HepG2 (cell line): ENCODE results near the gene DIAPH1. TPM values are rescaled to one million over a fixed set of nuclear protein-coding genes. Genes with fewer than 3 reads are reported as not detected.
A peak's percentile ranks its signal among the peaks of the same experiment; 100 is the strongest.

Source experiments
- CHD2 ChIP-seq: IDR thresholded peaks from 2 replicates; pipeline ENCODE4 v1.6.1; 2011; ENCODE audit warnings: low read depth, low read length, improper control_type of control experiment
- FLYWCH1 ChIP-seq: sonication (generic); formaldehyde crosslinking; IDR thresholded peaks from 2 replicates; pipeline ENCODE4 v1.8.1; 2023; ENCODE audit warnings: mild to moderate bottlenecking, missing genetic modification reagents
- FOSL2 ChIP-seq: sonication (generic); formaldehyde crosslinking; IDR thresholded peaks from 2 replicates; pipeline ENCODE4 v1.4.0; 2020; ENCODE audit warnings: missing genetic modification reagents
- IKZF5 ChIP-seq: IDR thresholded peaks from 2 replicates; pipeline ENCODE4 v1.6.1; 2018; ENCODE audit warnings: missing genetic modification reagents, mild to moderate bottlenecking, missing compliant biosample characterization
- KAT8 ChIP-seq: IDR thresholded peaks from 2 replicates; pipeline ENCODE4 v1.6.1; 2016; ENCODE audit warnings: missing genetic modification reagents, missing compliant biosample characterization
- KLF16 ChIP-seq, 2 experiments: sonication (generic) in 1 of 2; formaldehyde crosslinking in 1 of 2; IDR thresholded peaks; 2 replicates each; pipeline versions ENCODE4 v1.6.1 to v1.8.0; 2016 to 2023; ENCODE audit warnings: missing genetic modification reagents in 2 of 2, missing compliant biosample characterization in 1 of 2
- RBFOX2 ChIP-seq: fragments of 200-400 bp; formaldehyde crosslinking; IDR thresholded peaks from 2 replicates; pipeline ENCODE4 v1.6.1; 2017; ENCODE audit warnings: low read depth, mild to moderate bottlenecking, low read length
- TBX3 ChIP-seq: fragments of 450-650 bp; IDR thresholded peaks from 2 replicates; pipeline ENCODE4 v1.6.1; 2017; ENCODE audit warnings: antibody characterized with exemption, mild to moderate bottlenecking, inconsistent platforms, borderline replicate concordance
- TRIM24 ChIP-seq: sonication (generic); formaldehyde crosslinking; IDR thresholded peaks from 2 replicates; pipeline ENCODE4 v1.8.0; 2022; ENCODE audit warnings: mild to moderate bottlenecking, missing genetic modification reagents
- ZC3H13 ChIP-seq: sonication (generic); formaldehyde crosslinking; IDR thresholded peaks from 2 replicates; pipeline ENCODE4 v1.8.1; 2023; ENCODE audit warnings: mild to moderate bottlenecking, missing genetic modification reagents, moderate library complexity
- ZFP91 ChIP-seq: sonication (generic); formaldehyde crosslinking; IDR thresholded peaks from 2 replicates; pipeline ENCODE4 v1.9.0; 2022; ENCODE audit warnings: missing genetic modification reagents, mild to moderate bottlenecking, borderline replicate concordance
- ZNF263 ChIP-seq: sonication (generic); formaldehyde crosslinking; IDR thresholded peaks from 2 replicates; pipeline ENCODE4 v1.4.0; 2020; ENCODE audit warnings: missing genetic modification reagents
- ZNF652 ChIP-seq: IDR thresholded peaks from 2 replicates; pipeline ENCODE4 v1.6.1; 2016; ENCODE audit warnings: low read depth, borderline replicate concordance
- ZNF724P ChIP-seq: sonication (generic); formaldehyde crosslinking; IDR thresholded peaks from 2 replicates; pipeline ENCODE4 v1.8.0; 2022; ENCODE audit warnings: missing genetic modification reagents, borderline replicate concordance
- ZNF737 ChIP-seq: sonication (generic); formaldehyde crosslinking; IDR thresholded peaks from 2 replicates; pipeline ENCODE4 v1.5.0; 2020; ENCODE audit warnings: missing genetic modification reagents, mild to moderate bottlenecking, borderline replicate concordance
- polyA plus RNA-seq, 8 experiments: library from polyadenylated mRNA; depleted of rRNA in 3 of 8; stranded (reverse) in 7 of 8; unstranded in 1 of 8; fragments of >200 nt; fragmentation: Illumina TruSeq in 4 of 8; extraction: Trizol in 4 of 8; gene quantifications; 2 replicates each; pipeline versions ENCODE4 v1.2.1 to v1.2.3, GENCODE V29; 2011 to 2016; ENCODE audit warnings: low read depth in 4 of 8, missing spikeins in 1 of 8, mixed read lengths in 1 of 8; ENCODE audit not compliant: insufficient read depth in 1 of 8
- total RNA-seq, 5 experiments: library from RNA; depleted of rRNA; stranded (reverse); fragments of >200 nt; fragmentation: Illumina TruSeq; extraction: Trizol; gene quantifications; 2 replicates each; pipeline ENCODE4 v1.2.3, GENCODE V29; 2016; ENCODE audit warnings: low read depth in 1 of 5
- TF ChIP-seq, protein P1 (sequence below): sonication (generic); formaldehyde crosslinking; IDR thresholded peaks from 2 replicates; pipeline ENCODE4 v1.4.0; 2020; ENCODE audit warnings: missing genetic modification reagents
- TF ChIP-seq, protein P2 (sequence below): sonication (generic); formaldehyde crosslinking; IDR thresholded peaks from 2 replicates; pipeline ENCODE4 v1.5.1; 2020; ENCODE audit warnings: mild to moderate bottlenecking, missing genetic modification reagents, moderate library complexity
- TF ChIP-seq, protein P3 (sequence below): sonication (generic); formaldehyde crosslinking; IDR thresholded peaks from 2 replicates; pipeline ENCODE4 v1.9.0; 2022; ENCODE audit warnings: low read depth, missing genetic modification reagents

Gene DIAPH1
- total and polyA plus RNA-seq, 2 of the 13 experiments (the other 11 are each of a cell fraction or from before 2014, with no cell fraction given): 25.1 to 33.9 TPM

DNA sequence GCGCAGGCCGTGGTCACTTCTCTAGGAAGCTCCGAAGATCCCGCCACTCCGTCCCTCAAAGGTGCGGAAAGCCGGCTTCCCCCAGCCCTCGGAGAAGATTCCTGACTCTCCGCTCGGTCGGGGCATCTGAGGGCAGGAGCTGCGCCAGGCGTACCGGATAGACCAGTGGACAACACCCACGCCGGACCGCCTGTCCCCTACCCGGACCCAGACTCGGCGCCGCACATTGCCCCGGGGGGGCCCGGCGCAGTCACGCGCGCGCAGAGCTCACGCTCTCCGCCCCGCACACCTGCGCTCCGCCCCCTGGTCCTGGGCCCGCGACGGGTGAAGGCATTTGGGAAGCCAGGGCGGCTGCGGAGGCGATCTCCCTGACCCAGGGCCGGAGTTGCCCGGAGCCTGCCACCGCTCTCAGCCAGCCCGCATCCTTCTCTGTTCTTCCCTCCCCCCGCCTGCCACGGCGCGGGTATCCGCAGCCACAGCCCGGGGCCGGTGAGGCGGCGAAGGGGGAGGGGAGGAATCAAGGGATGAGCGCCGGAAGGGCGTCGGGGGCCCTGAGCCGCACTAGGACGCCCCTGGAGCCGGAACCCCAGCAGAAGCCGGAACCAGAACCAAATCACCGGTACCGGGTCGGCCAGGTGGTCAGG, 18.4 kb upstream of the DIAPH1 start (continued):
- TF ChIP-seq ZNF263 (peak; percentile 24; the same call in 1 of the 2 replicates), TRIM24 (no peak), ZFP91 (CRISPR knock-in tag) (0 out of 2 replicates have a peak, but pooled peaks have one; percentile 23), IKZF5 (CRISPR knock-in tag) (0 out of 2 replicates have a peak, but pooled peaks have one; percentile 5), ZNF737 (CRISPR knock-in tag) (no peak), TBX3 (no peak), CHD2 (no peak), ZC3H13 (CRISPR knock-in tag) (peak; percentile 78; the same call in 1 of the 2 replicates), ZNF724P (no peak), KLF16 (CRISPR knock-in tag; IDR thresholded peaks at IDR 0.05) (no peak), KAT8 (CRISPR knock-in tag) (0 out of 2 replicates have a peak, but pooled peaks have one; percentile 42), ZNF652 (CRISPR knock-in tag) (no peak), FOSL2 (peak; percentile 8; the same call in 1 of the 2 replicates), RBFOX2 (no peak), FLYWCH1 (CRISPR knock-in tag) (0 out of 2 replicates have a peak, but pooled peaks have one; percentile 55)
- TF ChIP-seq, protein P1, sequence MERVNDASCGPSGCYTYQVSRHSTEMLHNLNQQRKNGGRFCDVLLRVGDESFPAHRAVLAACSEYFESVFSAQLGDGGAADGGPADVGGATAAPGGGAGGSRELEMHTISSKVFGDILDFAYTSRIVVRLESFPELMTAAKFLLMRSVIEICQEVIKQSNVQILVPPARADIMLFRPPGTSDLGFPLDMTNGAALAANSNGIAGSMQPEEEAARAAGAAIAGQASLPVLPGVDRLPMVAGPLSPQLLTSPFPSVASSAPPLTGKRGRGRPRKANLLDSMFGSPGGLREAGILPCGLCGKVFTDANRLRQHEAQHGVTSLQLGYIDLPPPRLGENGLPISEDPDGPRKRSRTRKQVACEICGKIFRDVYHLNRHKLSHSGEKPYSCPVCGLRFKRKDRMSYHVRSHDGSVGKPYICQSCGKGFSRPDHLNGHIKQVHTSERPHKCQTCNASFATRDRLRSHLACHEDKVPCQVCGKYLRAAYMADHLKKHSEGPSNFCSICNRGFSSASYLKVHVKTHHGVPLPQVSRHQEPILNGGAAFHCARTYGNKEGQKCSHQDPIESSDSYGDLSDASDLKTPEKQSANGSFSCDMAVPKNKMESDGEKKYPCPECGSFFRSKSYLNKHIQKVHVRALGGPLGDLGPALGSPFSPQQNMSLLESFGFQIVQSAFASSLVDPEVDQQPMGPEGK (CRISPR knock-in tag): peak; percentile 84
- TF ChIP-seq, protein P2, sequence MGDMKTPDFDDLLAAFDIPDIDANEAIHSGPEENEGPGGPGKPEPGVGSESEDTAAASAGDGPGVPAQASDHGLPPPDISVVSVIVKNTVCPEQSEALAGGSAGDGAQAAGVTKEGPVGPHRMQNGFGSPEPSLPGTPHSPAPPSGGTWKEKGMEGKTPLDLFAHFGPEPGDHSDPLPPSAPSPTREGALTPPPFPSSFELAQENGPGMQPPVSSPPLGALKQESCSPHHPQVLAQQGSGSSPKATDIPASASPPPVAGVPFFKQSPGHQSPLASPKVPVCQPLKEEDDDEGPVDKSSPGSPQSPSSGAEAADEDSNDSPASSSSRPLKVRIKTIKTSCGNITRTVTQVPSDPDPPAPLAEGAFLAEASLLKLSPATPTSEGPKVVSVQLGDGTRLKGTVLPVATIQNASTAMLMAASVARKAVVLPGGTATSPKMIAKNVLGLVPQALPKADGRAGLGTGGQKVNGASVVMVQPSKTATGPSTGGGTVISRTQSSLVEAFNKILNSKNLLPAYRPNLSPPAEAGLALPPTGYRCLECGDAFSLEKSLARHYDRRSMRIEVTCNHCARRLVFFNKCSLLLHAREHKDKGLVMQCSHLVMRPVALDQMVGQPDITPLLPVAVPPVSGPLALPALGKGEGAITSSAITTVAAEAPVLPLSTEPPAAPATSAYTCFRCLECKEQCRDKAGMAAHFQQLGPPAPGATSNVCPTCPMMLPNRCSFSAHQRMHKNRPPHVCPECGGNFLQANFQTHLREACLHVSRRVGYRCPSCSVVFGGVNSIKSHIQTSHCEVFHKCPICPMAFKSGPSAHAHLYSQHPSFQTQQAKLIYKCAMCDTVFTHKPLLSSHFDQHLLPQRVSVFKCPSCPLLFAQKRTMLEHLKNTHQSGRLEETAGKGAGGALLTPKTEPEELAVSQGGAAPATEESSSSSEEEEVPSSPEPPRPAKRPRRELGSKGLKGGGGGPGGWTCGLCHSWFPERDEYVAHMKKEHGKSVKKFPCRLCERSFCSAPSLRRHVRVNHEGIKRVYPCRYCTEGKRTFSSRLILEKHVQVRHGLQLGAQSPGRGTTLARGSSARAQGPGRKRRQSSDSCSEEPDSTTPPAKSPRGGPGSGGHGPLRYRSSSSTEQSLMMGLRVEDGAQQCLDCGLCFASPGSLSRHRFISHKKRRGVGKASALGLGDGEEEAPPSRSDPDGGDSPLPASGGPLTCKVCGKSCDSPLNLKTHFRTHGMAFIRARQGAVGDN: peak; percentile 56
- TF ChIP-seq, protein P3, sequence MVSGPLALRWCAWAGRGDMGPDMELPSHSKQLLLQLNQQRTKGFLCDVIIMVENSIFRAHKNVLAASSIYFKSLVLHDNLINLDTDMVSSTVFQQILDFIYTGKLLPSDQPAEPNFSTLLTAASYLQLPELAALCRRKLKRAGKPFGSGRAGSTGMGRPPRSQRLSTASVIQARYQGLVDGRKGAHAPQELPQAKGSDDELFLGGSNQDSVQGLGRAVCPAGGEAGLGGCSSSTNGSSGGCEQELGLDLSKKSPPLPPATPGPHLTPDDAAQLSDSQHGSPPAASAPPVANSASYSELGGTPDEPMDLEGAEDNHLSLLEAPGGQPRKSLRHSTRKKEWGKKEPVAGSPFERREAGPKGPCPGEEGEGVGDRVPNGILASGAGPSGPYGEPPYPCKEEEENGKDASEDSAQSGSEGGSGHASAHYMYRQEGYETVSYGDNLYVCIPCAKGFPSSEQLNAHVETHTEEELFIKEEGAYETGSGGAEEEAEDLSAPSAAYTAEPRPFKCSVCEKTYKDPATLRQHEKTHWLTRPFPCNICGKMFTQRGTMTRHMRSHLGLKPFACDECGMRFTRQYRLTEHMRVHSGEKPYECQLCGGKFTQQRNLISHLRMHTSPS (CRISPR knock-in tag): no peak
